Calu3 (cell line): ENCODE measurements around the gene DGKI. TPM values are rescaled to one million over a fixed set of nuclear protein-coding genes. Genes with fewer than 3 reads are reported as not detected.

Source experiments
- BruUV-seq: library from RNA; stranded (reverse); fragments of 400-500 nt; replicated peaks from 2 replicates; lab custom pipeline; 2021; lab: Mats Ljungman, UMichigan
- CTCF ChIA-PET: fragments of 300-600 bp; sonication (Branson Sonifier 250); formaldehyde crosslinking; loops from one replicate; lab custom pipeline; 2022; ENCODE audit warnings: antibody characterized with exemption; lab: Charles Lee
- DNase-seq: peaks from one replicate; pipeline ENCODE4 v3.0.0; 2022
- H3K27ac Mint-ChIP-seq: one replicate; pipeline ENCODE4 v1.8.0; 2022; ENCODE audit warnings: mixed read lengths; ENCODE audit not compliant: unreplicated experiment
- H3K27me3 Mint-ChIP-seq: one replicate; pipeline ENCODE4 v1.8.0; 2022; ENCODE audit warnings: mixed read lengths; ENCODE audit not compliant: unreplicated experiment
- H3K36me3 Mint-ChIP-seq: one replicate; pipeline ENCODE4 v1.8.0; 2022; ENCODE audit warnings: mild to moderate bottlenecking, moderate library complexity, mixed read lengths; ENCODE audit not compliant: insufficient read depth, unreplicated experiment
- H3K4me1 Mint-ChIP-seq: one replicate; pipeline ENCODE4 v1.8.0; 2022; ENCODE audit warnings: mild to moderate bottlenecking, low read depth, mixed read lengths; ENCODE audit not compliant: unreplicated experiment
- H3K4me3 Mint-ChIP-seq: one replicate; pipeline ENCODE4 v1.8.0; 2022; ENCODE audit warnings: mild to moderate bottlenecking, low read depth, moderate library complexity, mixed read lengths; ENCODE audit not compliant: unreplicated experiment
- H3K9me3 Mint-ChIP-seq: one replicate; pipeline ENCODE4 v1.8.0; 2022; ENCODE audit warnings: low read depth, mixed read lengths; ENCODE audit not compliant: unreplicated experiment
- intact Hi-C: fragments of 100-400 bp; cut with micrococcal nuclease; formaldehyde crosslinking; loops from one replicate; pipeline ENCODE4 v1.10.0; 2022; ENCODE audit not compliant: unreplicated experiment
- total RNA-seq: library from RNA; stranded (reverse); gene quantifications from 2 replicates; pipeline ENCODE4 v1.2.3, GENCODE V29; 2022
- TF ChIP-seq, protein P1 (sequence below): fragments of 200-600 bp; IDR thresholded peaks from one replicate; pipeline ENCODE4 v1.8.0; 2022; ENCODE audit warnings: antibody characterized with exemption; ENCODE audit not compliant: unreplicated experiment

Gene DGKI
- total RNA-seq, 1 experiment from 2014 or later: not detected

DNA sequence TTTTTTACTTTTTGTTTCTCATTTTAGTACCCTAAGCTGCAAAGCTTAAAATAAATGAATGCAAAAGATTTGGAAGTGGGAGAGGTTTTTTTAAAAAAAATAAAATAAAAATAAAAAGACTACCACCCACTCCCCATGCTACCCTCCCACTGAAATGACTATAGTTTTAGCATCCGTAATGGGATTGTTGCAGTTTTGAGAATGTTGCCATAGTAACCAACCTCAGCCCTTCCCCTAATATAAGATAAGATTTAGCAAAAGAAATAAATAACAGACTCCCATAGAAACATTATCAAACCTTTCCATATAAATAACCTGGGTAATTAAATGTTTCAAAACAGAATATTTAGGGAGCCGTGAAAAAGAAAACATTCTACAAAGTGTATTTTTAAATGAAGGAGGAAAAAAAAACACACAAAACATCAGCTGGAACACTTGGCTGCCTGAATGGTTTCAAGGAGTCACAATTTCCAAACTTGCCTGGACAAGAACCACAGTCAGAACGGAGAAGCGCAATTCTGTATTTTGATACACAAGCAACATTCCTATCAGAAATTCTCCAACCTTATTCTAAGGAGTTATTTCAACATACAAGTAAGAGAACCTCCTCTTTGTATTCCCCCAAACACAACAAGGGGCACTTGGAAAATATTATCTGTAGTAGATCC is 57.4 kb downstream of the DGKI start:
- H3K9me3 Mint-ChIP-seq: peaks cover 12% of the 10 kb centered on the region
- H3K27ac Mint-ChIP-seq: no peak overlapping the region
- TF ChIP-seq, protein P1, sequence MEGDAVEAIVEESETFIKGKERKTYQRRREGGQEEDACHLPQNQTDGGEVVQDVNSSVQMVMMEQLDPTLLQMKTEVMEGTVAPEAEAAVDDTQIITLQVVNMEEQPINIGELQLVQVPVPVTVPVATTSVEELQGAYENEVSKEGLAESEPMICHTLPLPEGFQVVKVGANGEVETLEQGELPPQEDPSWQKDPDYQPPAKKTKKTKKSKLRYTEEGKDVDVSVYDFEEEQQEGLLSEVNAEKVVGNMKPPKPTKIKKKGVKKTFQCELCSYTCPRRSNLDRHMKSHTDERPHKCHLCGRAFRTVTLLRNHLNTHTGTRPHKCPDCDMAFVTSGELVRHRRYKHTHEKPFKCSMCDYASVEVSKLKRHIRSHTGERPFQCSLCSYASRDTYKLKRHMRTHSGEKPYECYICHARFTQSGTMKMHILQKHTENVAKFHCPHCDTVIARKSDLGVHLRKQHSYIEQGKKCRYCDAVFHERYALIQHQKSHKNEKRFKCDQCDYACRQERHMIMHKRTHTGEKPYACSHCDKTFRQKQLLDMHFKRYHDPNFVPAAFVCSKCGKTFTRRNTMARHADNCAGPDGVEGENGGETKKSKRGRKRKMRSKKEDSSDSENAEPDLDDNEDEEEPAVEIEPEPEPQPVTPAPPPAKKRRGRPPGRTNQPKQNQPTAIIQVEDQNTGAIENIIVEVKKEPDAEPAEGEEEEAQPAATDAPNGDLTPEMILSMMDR: no peak

DNA sequence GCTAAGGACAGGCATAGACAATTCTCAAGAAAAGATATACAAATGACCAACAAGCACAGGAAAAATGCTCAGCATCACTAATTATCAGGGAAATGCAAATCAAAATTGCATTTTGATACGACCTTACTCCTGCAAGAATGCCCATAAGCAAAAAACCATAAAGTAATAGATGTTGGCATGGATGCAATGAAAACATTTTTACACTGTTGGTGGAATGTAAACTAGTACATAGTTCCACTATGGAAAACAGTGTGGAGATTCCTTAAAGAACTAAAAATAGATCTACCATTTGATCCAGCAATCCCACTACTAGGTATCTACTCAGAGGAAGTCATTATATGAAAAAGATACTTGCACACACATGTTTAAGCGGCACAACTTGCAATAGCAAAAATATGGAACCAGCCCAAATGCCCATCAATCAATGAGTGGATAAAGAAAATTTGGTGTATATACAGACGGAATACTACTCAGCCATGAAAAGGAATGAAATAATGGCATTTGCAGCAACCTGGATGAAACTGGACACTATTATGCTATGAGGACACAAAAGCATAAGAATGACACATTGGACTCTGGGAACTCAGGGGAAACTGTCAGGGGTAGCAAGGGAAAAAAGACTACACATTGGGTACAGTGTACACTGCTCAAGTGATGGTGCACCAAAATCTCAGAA is 59.3 kb downstream of the DGKI start:
- DNase-seq: no peak
- peaks cover 9% of the 10 kb centered on the region for H3K9me3 Mint-ChIP-seq
- H3K36me3 Mint-ChIP-seq: no peaks in the 10 kb centered on the region

More for the DNA sequence above, 57.4 kb downstream of the DGKI start:
- no peaks in the 10 kb centered on the region for H3K36me3 Mint-ChIP-seq
- intact Hi-C loops: no loop called here
- no peaks in the 10 kb centered on the region for H3K4me1 Mint-ChIP-seq
- H3K27me3 Mint-ChIP-seq: peaks cover 31% of the 10 kb centered on the region
- CTCF ChIA-PET: no interaction called here
- no peak overlapping the region for H3K4me3 Mint-ChIP-seq
- BruUV-seq: no TSS peak
- DNase-seq: no peak

DNA sequence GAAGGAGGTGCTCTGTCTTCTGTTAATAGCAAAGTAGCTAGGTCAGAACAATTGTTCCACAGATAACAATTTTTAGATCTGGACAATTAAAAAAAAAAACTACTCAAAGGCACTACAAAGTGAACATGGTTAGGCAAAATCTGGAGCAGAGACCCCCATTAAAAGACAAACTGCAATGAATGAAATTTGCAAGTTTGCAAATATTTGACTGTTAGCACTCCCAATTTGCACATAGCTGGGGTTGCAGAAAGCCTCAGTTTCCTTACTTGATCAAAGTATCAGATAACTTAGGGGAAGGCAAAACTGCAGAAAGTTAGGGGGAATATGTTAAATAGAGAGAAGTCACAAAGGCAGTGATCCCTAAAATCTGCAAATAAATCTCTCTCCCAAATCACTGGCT is 68.3 kb downstream of the DGKI start:
- intact Hi-C loops: no loop called here
- Mint-ChIP-seq H3K27me3 (peaks cover 14% of the 10 kb centered on the region), H3K4me3 (no peak overlapping the region), H3K27ac (no peak overlapping the region), H3K9me3 (peaks cover 6% of the 10 kb centered on the region), H3K4me1 (no peaks in the 10 kb centered on the region), H3K36me3 (no peaks in the 10 kb centered on the region)
- BruUV-seq: no TSS peak
- CTCF ChIA-PET: no interaction called here
- TF ChIP-seq, protein P1: no peak
- no peak for DNase-seq

More for the DNA sequence above, 59.3 kb downstream of the DGKI start:
- Mint-ChIP-seq H3K27me3 (peaks cover 12% of the 10 kb centered on the region), H3K4me3 (no peak overlapping the region), H3K4me1 (no peaks in the 10 kb centered on the region), H3K27ac (no peak overlapping the region)
- no TSS peak for BruUV-seq
- intact Hi-C loops: no loop called here
- CTCF ChIA-PET: no interaction called here
- TF ChIP-seq, protein P1: no peak

DNA sequence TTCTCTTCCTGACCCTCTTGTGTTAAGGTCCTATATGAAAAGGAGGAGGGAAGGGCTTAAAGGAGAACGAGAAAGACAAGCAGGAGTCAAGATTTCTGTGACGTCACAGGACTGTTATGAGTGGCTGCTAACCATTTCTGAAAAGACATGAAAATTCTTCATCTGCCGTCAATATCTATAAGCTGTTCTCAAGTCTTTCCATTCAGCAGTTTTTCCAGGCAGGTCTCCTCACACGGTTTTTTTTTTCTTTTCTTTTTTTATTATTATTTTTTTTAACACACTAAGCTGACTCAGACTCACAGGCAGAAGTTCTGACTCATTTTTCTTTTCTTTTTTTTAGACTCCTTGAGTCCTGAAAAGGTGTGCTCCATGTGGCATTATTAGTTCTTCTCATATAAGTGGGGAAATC is 72.0 kb downstream of the DGKI start:
- intact Hi-C loops: no loop called here
- CTCF ChIA-PET: no interaction called here
- H3K36me3 Mint-ChIP-seq: no peaks in the 10 kb centered on the region
- H3K4me1 Mint-ChIP-seq: no peaks in the 10 kb centered on the region
- no peak overlapping the region for H3K27ac Mint-ChIP-seq
- no peaks in the 10 kb centered on the region for H3K27me3 Mint-ChIP-seq
- BruUV-seq: no TSS peak
- H3K9me3 Mint-ChIP-seq: peaks cover 6% of the 10 kb centered on the region
- no peak for DNase-seq
- TF ChIP-seq, protein P1: no peak
- no peak overlapping the region for H3K4me3 Mint-ChIP-seq
